Suprapubic skin (tissue), 4 donors: ENCODE data around the gene FAM9C. TPM values are rescaled to one million over a fixed set of nuclear protein-coding genes. Genes with fewer than 3 reads are reported as not detected.

Source experiments
- DNase-seq, 2 donors: peaks; one replicate each; pipeline ENCODE4 v3.0.0-alpha.2; 2019; ENCODE audit warnings: low spot score in 2 of 2
- H3K27ac ChIP-seq: fragments of 200-600 bp; sonication (generic); one replicate; pipeline ENCODE4 v1.5.1; 2019
- H3K27me3 ChIP-seq: fragments of 200-600 bp; sonication (generic); one replicate; pipeline ENCODE4 v1.5.1; 2019
- H3K36me3 ChIP-seq: fragments of 200-600 bp; sonication (generic); one replicate; pipeline ENCODE4 v1.5.1; 2019
- H3K4me1 ChIP-seq: fragments of 200-600 bp; sonication (generic); one replicate; pipeline ENCODE4 v1.5.1; 2019
- H3K4me3 ChIP-seq: fragments of 200-600 bp; sonication (generic); one replicate; pipeline ENCODE4 v1.5.1; 2019; ENCODE audit warnings: mild to moderate bottlenecking
- H3K9me3 ChIP-seq: fragments of 200-600 bp; sonication (generic); one replicate; pipeline ENCODE4 v1.5.1; 2019
- CTCF ChIP-seq, 2 donors: fragments of 200-600 bp in 1 of 2; fragments of 450-650 bp in 1 of 2; sonication (generic) in 1 of 2; IDR thresholded peaks; one replicate each; pipeline ENCODE4 v1.5.1; 2016 to 2019; ENCODE audit warnings: antibody characterized with exemption in 2 of 2, mild to moderate bottlenecking in 1 of 2, moderate library complexity in 1 of 2
- EP300 ChIP-seq: sonication (generic); formaldehyde crosslinking; IDR thresholded peaks from one replicate; pipeline ENCODE4 v1.6.1; 2017; ENCODE audit warnings: antibody characterized with exemption
- POLR2A ChIP-seq, 2 donors: fragments of 450-650 bp; IDR thresholded peaks; one replicate each; pipeline ENCODE4 v1.6.1; 2017; ENCODE audit warnings: antibody characterized with exemption in 2 of 2, mild to moderate bottlenecking in 2 of 2, moderate library complexity in 2 of 2
- POLR2AphosphoS5 ChIP-seq, 3 donors: sonication (generic); formaldehyde crosslinking; IDR thresholded peaks; one replicate each; pipeline ENCODE4 v1.6.1; 2017; ENCODE audit warnings: antibody characterized with exemption in 3 of 3
- WGBS: methylation state at CpG from one replicate; pipeline ENCODE4 v1.1.5; 2018; 5-methylcytosine and 5-hydroxymethylcytosine counted together
- total RNA-seq, 4 donors: library from RNA; depleted of rRNA; stranded (reverse); fragments of >200 nt; gene quantifications; one replicate each; pipeline ENCODE4 v1.1.0, GENCODE V29; 2016

Gene FAM9C
- total RNA-seq, 4 donors from 2014 or later: not detected

GRCh38 chrX:12994321-12994720, 50.1 kb downstream of the FAM9C start:
- Histone ChIP-seq H3K27ac (no peak overlapping the region), H3K4me3 (no peak overlapping the region)
- no peak for DNase-seq

GRCh38 chrX:12993826-12994225, 50.6 kb downstream of the FAM9C start:
- TF ChIP-seq CTCF (IDR thresholded peaks at IDR 0.05) (no peak), POLR2A (IDR thresholded peaks at IDR 0.05) (no peak), EP300 (no peak)
- Histone ChIP-seq H3K4me3 (no peak overlapping the region), H3K36me3 (no peaks in the 10 kb centered on the region), H3K9me3 (no peaks in the 10 kb centered on the region), H3K27ac (no peak overlapping the region), H3K27me3 (no peaks in the 10 kb centered on the region), H3K4me1 (peaks cover 8% of the 10 kb centered on the region)
- 98% methylated on average over 1 of the region's 1 CpG for WGBS
- no peak for DNase-seq

More at GRCh38 chrX:12994321-12994720, 50.1 kb downstream of the FAM9C start:
- Histone ChIP-seq H3K9me3 (no peaks in the 10 kb centered on the region), H3K36me3 (no peaks in the 10 kb centered on the region), H3K4me1 (peaks cover 4% of the 10 kb centered on the region), H3K27me3 (no peaks in the 10 kb centered on the region)
- no peak for TF ChIP-seq POLR2A (IDR thresholded peaks at IDR 0.05)
- no peak for TF ChIP-seq CTCF (IDR thresholded peaks at IDR 0.05)
- no peak for TF ChIP-seq EP300
- no peak for TF ChIP-seq POLR2AphosphoS5 (IDR thresholded peaks at IDR 0.05)
- 57% methylated on average over 4 of the region's 4 CpGs for WGBS

- no peak for DNase-seq
- peaks cover 4% of the 10 kb centered on the region for H3K4me1 ChIP-seq
- TF ChIP-seq POLR2A (IDR thresholded peaks at IDR 0.05) (no peak), CTCF (IDR thresholded peaks at IDR 0.05) (no peak), EP300 (no peak), POLR2AphosphoS5 (IDR thresholded peaks at IDR 0.05) (no peak)
- H3K27ac ChIP-seq: no peak overlapping the region
- no peak overlapping the region for H3K4me3 ChIP-seq
- H3K36me3 ChIP-seq: no peaks in the 10 kb centered on the region
- WGBS: 71% methylated on average over 4 of the region's 4 CpGs
- H3K9me3 ChIP-seq: no peaks in the 10 kb centered on the region
- H3K27me3 ChIP-seq: no peaks in the 10 kb centered on the region
These were observed 51.8 kb downstream of the FAM9C start for GRCh38 chrX:12992544-12993118.

GRCh38 chrX:12991575-12991974, 52.8 kb downstream of the FAM9C start:
- no peak for DNase-seq
- TF ChIP-seq POLR2AphosphoS5 (IDR thresholded peaks at IDR 0.05): no peak
- TF ChIP-seq POLR2A (IDR thresholded peaks at IDR 0.05): no peak
- TF ChIP-seq EP300: no peak
- TF ChIP-seq CTCF (IDR thresholded peaks at IDR 0.05): no peak
- Histone ChIP-seq H3K9me3 (no peaks in the 10 kb centered on the region), H3K4me3 (no peak overlapping the region), H3K36me3 (no peaks in the 10 kb centered on the region), H3K27ac (no peak overlapping the region), H3K27me3 (no peaks in the 10 kb centered on the region), H3K4me1 (peaks cover 4% of the 10 kb centered on the region)
- 85% methylated on average over 3 of the region's 3 CpGs for whole genome bisulfite sequencing

- Histone ChIP-seq H3K4me3 (no peak overlapping the region), H3K27me3 (no peaks in the 10 kb centered on the region), H3K27ac (no peak overlapping the region), H3K9me3 (no peaks in the 10 kb centered on the region), H3K36me3 (no peaks in the 10 kb centered on the region), H3K4me1 (peaks cover 10% of the 10 kb centered on the region)
- WGBS: 74% methylated on average over 3 of the region's 3 CpGs
- no peak for DNase-seq
- TF ChIP-seq CTCF (IDR thresholded peaks at IDR 0.05) (no peak), EP300 (no peak), POLR2A (IDR thresholded peaks at IDR 0.05) (no peak), POLR2AphosphoS5 (IDR thresholded peaks at IDR 0.05) (no peak)
These were observed 55.0 kb downstream of the FAM9C start for GRCh38 chrX:12989461-12989860.
